MG63 (cell line): ENCODE results near the gene ZNF628. TPM values are rescaled to one million over a fixed set of nuclear protein-coding genes. Genes with fewer than 3 reads are reported as not detected.

Experiments used
- DNase-seq: peaks from one replicate; pipeline ENCODE4 v3.0.0-alpha.2; 2020
- H3K27me3 ChIP-seq: fragments of 250-450 bp; sonication (Bioruptor Pico); 2 replicates; pipeline ENCODE4 v1.5.1; 2020; ENCODE audit warnings: mild to moderate bottlenecking, moderate library complexity
- H3K36me3 ChIP-seq: fragments of 250-450 bp; sonication (Bioruptor Pico); 2 replicates; pipeline ENCODE4 v1.5.1; 2020; ENCODE audit warnings: mild to moderate bottlenecking, moderate library complexity
- H3K4me3 ChIP-seq: fragments of 250-450 bp; sonication (Bioruptor Pico); 2 replicates; pipeline ENCODE4 v1.5.1; 2020; ENCODE audit warnings: mild to moderate bottlenecking, moderate library complexity
- H3K9me3 ChIP-seq: fragments of 250-450 bp; sonication (Bioruptor Pico); 2 replicates; pipeline ENCODE4 v1.5.1; 2020; ENCODE audit warnings: mild to moderate bottlenecking, moderate library complexity
- total RNA-seq: library from RNA; depleted of rRNA; stranded (reverse); fragments of >200 nt; shearing (Covaris generic); gene quantifications from 2 replicates; pipeline ENCODE4 v1.2.3, GENCODE V29; 2014; ENCODE audit warnings: low replicate concordance; rRNA removed

The ZNF628 gene
- 3.1 and 4.0 TPM in 2 replicates for total RNA-seq

DNA sequence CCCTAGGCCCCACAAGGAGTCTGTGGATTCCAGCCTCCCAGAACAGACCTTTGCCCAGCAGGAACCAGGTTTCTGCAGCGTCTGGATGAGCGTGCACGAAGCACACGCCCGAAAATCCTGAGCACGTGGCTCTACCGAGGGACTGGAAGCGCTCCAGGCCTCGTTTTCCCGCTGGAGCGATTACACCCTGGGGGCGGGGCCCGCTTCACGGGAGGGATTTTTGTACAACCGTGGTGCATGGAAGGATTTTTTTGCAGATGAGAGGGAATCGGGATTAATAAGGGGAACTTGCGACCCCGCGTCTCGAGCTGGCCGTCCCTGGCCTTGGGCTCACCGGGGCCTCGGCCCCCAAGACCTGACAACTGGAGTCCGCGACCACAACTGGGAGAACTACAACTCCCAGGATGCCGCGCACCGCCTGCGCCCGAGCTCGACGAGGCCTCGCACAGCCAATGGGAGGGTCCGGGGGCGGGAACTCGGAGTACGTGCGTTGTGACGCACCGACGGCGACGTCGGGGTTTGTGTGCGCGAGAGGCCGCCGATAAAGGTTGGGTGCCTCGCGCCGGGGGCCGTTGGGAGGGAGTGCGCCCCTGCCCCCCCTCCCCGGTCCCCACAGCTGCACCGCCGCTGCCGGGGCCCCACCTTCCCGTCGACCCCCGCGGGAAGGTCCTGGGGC is at the start of gene ZNF628:
ZNF628 (plus strand) TSS at position 518 of the 676 bp plus-strand sequence. CDS start 3,294 bp downstream, outside the sequence.
- Histone ChIP-seq H3K9me3 (no peaks in the 10 kb centered on the region), H3K4me3 (peak within 1 kb of the TSS; percentile 79), H3K36me3 (peaks cover 9% of the 10 kb centered on the region; the same call in 1 of the 2 replicates), H3K27me3 (no peaks in the 10 kb centered on the region)
- DNase-seq, result peak; percentile 100

- peaks cover 6% of the 10 kb centered on the region; the same call in 1 of the 2 replicates for H3K27me3 ChIP-seq
- H3K4me3 ChIP-seq, result no peak overlapping the region
- DNase-seq, result no peak
- no peaks in the 10 kb centered on the region for H3K9me3 ChIP-seq
- no peaks in the 10 kb centered on the region for H3K36me3 ChIP-seq
Observed at GRCh38 chr19:55431183-55431582, 45.2 kb upstream of the ZNF628 start.

DNA sequence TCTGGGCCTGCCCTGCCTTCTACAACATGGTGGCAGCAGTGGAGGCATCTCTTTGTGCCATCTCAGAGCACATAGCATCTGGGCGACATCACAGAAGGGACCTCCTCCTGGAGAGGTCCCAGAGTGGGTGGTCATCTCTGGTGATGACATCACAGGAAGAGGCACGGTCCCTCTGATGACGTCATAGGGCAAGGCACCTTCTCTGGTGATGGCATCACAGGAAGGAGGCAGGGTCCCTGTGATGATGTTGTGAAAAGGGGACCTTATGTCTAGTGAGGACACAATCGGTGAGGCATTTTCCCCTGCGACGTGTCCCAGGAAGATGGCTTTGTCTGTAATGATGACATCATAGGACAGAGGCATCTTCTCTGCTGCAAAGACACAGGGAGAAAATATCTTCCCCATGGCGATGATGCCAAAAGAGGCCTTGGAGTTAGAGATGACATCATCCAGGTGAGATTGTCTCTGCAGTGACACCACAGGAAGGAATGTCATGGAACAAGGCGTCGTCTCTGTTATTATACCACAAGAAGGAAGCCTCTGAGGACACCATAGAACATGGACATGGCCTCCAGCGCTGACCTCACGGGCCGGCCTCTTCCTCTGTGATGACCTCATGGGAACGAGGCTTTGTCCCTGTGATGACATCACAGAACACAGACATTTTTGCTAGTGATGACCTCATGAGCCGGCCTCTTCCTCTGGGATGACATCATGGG is 44.0 kb upstream of the ZNF628 start:
- Histone ChIP-seq H3K27me3 (peaks cover 14% of the 10 kb centered on the region), H3K4me3 (no peak overlapping the region), H3K9me3 (no peaks in the 10 kb centered on the region), H3K36me3 (no peaks in the 10 kb centered on the region)
- no peak for DNase-seq

GRCh38 chr19:55433292-55433691 is 43.1 kb upstream of the ZNF628 start:
- Histone ChIP-seq H3K4me3 (no peak overlapping the region), H3K36me3 (no peaks in the 10 kb centered on the region), H3K27me3 (peaks cover 16% of the 10 kb centered on the region), H3K9me3 (no peaks in the 10 kb centered on the region)
- no peak for DNase-seq

- no peak for DNase-seq
- no peaks in the 10 kb centered on the region for H3K36me3 ChIP-seq
- no peaks in the 10 kb centered on the region for H3K9me3 ChIP-seq
Observed at GRCh38 chr19:55434356-55434919, 42.0 kb upstream of the ZNF628 start.

DNA sequence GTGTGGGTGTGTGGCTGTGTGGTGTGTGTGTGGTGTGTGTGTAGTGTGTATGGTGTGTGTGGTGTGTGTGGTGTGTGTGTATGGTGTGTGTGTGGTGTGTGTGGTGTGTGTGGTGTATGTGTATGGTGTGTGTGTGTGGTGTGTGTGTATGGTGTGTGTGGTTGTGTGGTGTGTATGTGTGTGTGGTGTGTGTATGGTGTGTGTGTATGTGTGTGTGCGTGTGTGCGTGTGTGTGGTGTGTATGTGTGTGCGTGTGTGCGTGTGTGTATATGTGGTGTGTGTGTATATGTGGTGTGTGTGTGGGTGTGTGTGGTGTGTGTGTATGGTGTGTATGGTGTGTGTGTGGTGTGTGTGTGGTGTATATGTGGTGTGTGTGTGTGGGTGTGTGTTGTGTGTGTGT is 41.4 kb upstream of the ZNF628 start:
- no peak for DNase-seq
- Histone ChIP-seq H3K27me3 (peaks cover 19% of the 10 kb centered on the region), H3K9me3 (no peaks in the 10 kb centered on the region), H3K4me3 (no peak overlapping the region), H3K36me3 (no peaks in the 10 kb centered on the region)

More at GRCh38 chr19:55434356-55434919, 42.0 kb upstream of the ZNF628 start:
- Histone ChIP-seq H3K4me3 (no peak overlapping the region), H3K27me3 (peaks cover 19% of the 10 kb centered on the region)

DNA sequence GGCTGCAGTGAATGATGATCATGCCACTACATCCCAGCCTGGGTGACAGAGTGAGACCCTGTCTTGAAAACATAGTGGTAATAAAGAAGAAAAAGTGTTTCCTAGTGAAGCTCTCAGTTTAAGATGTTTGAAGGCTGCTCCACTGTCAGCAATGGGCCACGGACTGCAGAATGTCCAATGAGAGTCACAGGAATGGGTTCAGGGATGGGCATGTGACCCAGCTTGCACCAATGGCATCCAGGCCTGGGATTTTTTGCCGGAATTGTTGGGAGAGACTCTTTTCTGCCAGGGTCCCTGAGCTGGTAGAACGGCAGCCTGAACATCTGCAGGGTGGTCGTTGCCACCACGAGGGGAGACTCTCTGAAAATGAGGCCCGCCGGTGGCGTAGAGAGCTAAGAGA is 39.6 kb upstream of the ZNF628 start:
- no peaks in the 10 kb centered on the region for H3K36me3 ChIP-seq
- H3K27me3 ChIP-seq, result peaks cover 35% of the 10 kb centered on the region
- H3K9me3 ChIP-seq, result no peaks in the 10 kb centered on the region
- no peak for DNase-seq
- H3K4me3 ChIP-seq, result no peak overlapping the region

DNA sequence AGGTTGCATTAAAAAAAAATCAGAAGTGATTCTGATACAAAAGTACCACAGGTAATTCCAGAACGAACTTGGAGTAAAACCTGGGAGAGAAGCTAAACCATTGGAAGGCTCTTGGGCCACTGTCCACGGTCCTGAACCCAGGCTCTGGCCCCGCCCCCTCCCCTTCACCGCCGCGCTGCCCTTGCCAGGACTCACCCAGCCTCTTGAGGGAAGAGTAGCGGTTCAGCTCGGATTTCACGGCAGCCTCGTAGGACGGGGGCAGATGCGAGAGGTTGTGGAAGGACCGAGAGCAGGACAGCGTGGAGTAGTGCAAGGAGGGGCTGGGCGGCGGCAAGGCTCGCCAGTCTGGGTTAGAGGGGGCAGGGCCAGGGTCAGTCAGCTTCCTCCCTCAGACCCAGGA is 39.0 kb upstream of the ZNF628 start:
- peak; percentile 67 for DNase-seq
- H3K9me3 ChIP-seq, result no peaks in the 10 kb centered on the region
- H3K4me3 ChIP-seq, result no peak overlapping the region
- H3K36me3 ChIP-seq, result no peaks in the 10 kb centered on the region
- H3K27me3 ChIP-seq, result peaks cover 38% of the 10 kb centered on the region

DNA sequence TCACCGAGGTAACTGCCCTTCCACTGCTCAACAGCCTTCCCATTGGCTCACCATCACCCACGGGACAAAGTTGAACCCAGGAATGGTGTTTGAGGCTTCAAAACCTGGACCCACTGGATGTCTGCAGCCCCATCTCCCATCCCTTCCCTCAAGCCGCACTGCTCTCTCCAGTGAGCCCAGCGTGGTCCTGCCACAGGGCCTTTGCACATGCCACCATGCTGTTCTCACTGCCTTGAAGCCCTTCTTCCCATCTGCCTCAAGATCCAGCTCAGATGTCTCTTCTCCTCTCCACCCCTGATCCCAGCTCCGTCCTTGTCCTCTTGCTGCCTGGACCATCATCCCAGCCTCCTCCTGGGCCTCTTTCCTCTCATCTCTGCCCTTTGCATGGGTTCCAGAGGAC is 37.4 kb upstream of the ZNF628 start:
- no peak for DNase-seq

DNA sequence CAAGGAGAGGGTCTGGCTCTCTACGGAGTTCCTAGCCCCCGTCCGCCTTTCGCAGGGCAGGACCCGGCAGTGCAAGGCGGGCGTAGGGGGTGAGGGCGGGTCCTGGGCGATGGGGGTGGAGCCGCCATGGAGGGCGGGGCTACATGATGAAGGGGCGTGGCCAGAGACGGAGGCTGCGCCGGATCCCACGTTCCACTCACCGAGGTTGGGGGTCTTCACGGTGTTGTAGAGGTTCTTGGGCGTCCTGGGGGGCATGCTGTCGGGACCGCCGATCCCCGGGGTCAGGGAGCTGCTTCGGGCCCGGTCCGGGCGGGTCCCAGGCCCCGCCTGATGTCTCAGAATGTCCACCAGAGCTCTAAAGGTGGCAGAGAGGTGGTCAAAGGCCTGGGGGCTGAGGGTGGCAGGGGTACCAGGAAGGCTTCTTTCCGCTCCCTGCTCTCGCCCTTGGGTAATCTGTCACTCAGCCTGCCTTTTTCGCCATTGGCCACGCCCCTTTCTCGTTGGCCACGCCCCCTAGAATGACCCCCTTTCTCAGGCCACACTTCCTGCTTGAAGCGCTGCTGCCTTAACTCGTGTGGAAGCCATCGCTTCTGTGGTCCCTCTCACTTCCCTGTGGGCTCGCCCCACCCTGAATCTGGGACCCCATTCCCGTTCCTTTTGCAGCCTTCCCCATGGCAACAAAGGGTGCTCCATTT is 35.9 kb upstream of the ZNF628 start:
- no peaks in the 10 kb centered on the region for H3K36me3 ChIP-seq
- no peak overlapping the region for H3K4me3 ChIP-seq
- H3K9me3 ChIP-seq, result no peaks in the 10 kb centered on the region
- peaks cover 63% of the 10 kb centered on the region for H3K27me3 ChIP-seq
- no peak for DNase-seq

More for the DNA sequence above, 37.4 kb upstream of the ZNF628 start:
- Histone ChIP-seq H3K27me3 (peaks cover 48% of the 10 kb centered on the region), H3K4me3 (no peak overlapping the region), H3K36me3 (no peaks in the 10 kb centered on the region), H3K9me3 (no peaks in the 10 kb centered on the region)

DNA sequence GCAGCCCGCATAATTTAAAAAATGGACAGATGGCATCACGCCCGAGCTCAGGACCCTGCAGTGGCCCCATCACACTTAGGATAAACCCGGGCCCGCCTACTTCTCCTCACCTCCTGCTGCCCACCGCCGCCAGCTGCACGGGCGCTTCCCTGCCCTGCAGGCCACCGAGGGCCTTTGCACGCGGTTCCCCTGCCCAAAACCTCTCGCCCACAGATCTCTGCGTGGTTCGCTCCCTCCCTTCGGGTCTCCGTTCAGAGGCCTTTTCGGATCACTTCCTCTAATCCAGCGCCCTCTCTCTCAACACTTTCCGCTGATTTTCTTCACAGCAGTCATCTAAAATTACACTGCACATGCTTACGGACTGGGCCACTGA is 35.1 kb upstream of the ZNF628 start:
- no peak for DNase-seq
- peaks cover 66% of the 10 kb centered on the region for H3K27me3 ChIP-seq
- no peaks in the 10 kb centered on the region for H3K36me3 ChIP-seq
- H3K4me3 ChIP-seq, result no peak overlapping the region
- H3K9me3 ChIP-seq, result no peaks in the 10 kb centered on the region

DNA sequence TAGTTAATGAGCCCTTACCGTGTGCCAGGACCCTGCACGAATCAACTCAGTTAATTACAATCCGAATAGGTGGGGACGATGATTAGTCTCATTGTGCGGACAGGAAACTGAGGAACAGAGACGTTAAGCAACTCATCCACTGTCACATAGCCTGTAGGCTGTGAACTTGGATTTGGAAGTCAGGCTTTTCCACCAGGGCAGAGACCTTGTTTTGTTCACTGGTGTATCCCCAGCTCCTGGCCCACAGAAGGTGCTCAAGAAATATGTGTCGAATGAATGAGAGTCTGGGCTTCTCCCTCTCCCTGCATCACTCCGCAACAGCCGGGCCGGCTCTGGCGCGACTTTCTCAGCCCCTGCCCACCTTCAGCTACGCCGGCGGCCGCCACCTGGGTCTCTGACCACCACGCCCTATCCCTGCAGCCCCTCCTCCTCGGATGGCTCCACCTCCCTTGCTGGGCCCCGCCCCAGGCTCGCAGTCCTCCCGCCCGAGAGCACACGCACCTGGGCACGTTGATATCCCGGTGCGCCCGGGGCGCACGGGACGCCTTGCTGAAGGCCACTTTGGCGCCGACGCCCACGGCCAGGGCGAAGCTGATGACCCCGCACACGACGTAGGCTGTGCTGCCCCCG is 34.6 kb upstream of the ZNF628 start:
- Histone ChIP-seq H3K27me3 (peaks cover 65% of the 10 kb centered on the region), H3K9me3 (no peaks in the 10 kb centered on the region), H3K4me3 (no peak overlapping the region), H3K36me3 (no peaks in the 10 kb centered on the region)
- no peak for DNase-seq

- Histone ChIP-seq H3K9me3 (no peaks in the 10 kb centered on the region), H3K27me3 (peaks cover 63% of the 10 kb centered on the region), H3K36me3 (no peaks in the 10 kb centered on the region), H3K4me3 (no peak overlapping the region)
- DNase-seq, result no peak
Observed at GRCh38 chr19:55442372-55442961, 34.0 kb upstream of the ZNF628 start.

- no peaks in the 10 kb centered on the region for H3K36me3 ChIP-seq
- no peak for DNase-seq
- peaks cover 61% of the 10 kb centered on the region for H3K27me3 ChIP-seq
- no peak within 1 kb of the TSS for H3K4me3 ChIP-seq
- no peaks in the 10 kb centered on the region for H3K9me3 ChIP-seq
Observed at GRCh38 chr19:55443045-55443823, 33.2 kb upstream of the ZNF628 start, which contains the start of gene SHISA7. Gene SHISA7 (minus strand): TSS chr19:55443300. CDS start chr19:55442863, 437 bp downstream.

GRCh38 chr19:55443824-55444480 is 32.5 kb upstream of the ZNF628 start:
- no peak for DNase-seq
- peaks cover 61% of the 10 kb centered on the region for H3K27me3 ChIP-seq

More at GRCh38 chr19:55443824-55444480, 32.5 kb upstream of the ZNF628 start:
- H3K9me3 ChIP-seq, result no peaks in the 10 kb centered on the region
- H3K4me3 ChIP-seq, result no peak overlapping the region
- no peaks in the 10 kb centered on the region for H3K36me3 ChIP-seq
